Astrocyte (in vitro differentiated cells and primary cell): ENCODE results near the gene ANKRD39. TPM values are rescaled to one million over a fixed set of nuclear protein-coding genes. Genes with fewer than 3 reads are reported as not detected.

Experiments used
- DNase-seq: peaks from one replicate; pipeline ENCODE4 v3.0.0-alpha.2; 2010; ENCODE audit warnings: low read depth
- FAIRE-seq: peaks from 2 replicates; lab custom pipeline; 2011; peaks lifted over from hg19 to GRCh38; lab: Jason Lieb, UNC
- H2AFZ ChIP-seq: 2 replicates; pipeline ENCODE4 v1.6.0; 2012; ENCODE audit warnings: low read depth, low read length, inconsistent platforms
- H3K27ac ChIP-seq: 2 replicates; pipeline ENCODE4 v1.5.1; 2011; ENCODE audit warnings: low read depth, low read length, inconsistent platforms
- H3K27me3 ChIP-seq: 2 replicates; pipeline ENCODE4 v1.6.0; 2011; ENCODE audit warnings: low read length, inconsistent platforms; ENCODE audit not compliant: insufficient read depth
- H3K36me3 ChIP-seq: 2 replicates; pipeline ENCODE4 v1.5.1; 2011; ENCODE audit warnings: low read length, inconsistent platforms; ENCODE audit not compliant: insufficient read depth
- H3K4me1 ChIP-seq: 2 replicates; pipeline ENCODE4 v1.5.1; 2011; ENCODE audit warnings: low read length, inconsistent platforms; ENCODE audit not compliant: insufficient read depth
- H3K4me2 ChIP-seq: 2 replicates; pipeline ENCODE4 v1.6.0; 2012; ENCODE audit warnings: low read length, inconsistent platforms
- H3K4me3 ChIP-seq: 2 replicates; pipeline ENCODE4 v1.5.1; 2011; ENCODE audit warnings: low read depth, mild to moderate bottlenecking, low read length, inconsistent platforms; ENCODE audit not compliant: insufficient read depth
- H3K79me2 ChIP-seq: 2 replicates; pipeline ENCODE4 v1.6.0; 2012; ENCODE audit warnings: mild to moderate bottlenecking, low read length, inconsistent platforms; ENCODE audit not compliant: insufficient read depth
- H3K9ac ChIP-seq: 2 replicates; pipeline ENCODE4 v1.6.0; 2012; ENCODE audit warnings: mild to moderate bottlenecking, low read length, inconsistent platforms
- H3K9me3 ChIP-seq: 2 replicates; pipeline ENCODE4 v1.5.1; 2012; ENCODE audit warnings: low read depth, mild to moderate bottlenecking, low read length, inconsistent platforms; ENCODE audit not compliant: insufficient read depth
- H4K20me1 ChIP-seq: 2 replicates; pipeline ENCODE4 v1.6.0; 2012; ENCODE audit warnings: low read length, inconsistent platforms; ENCODE audit not compliant: insufficient read depth
- H3K27ac Mint-ChIP-seq: one replicate; pipeline ENCODE4 v1.8.0; 2021; ENCODE audit warnings: mild to moderate bottlenecking, mixed read lengths; ENCODE audit not compliant: unreplicated experiment
- H3K27me3 Mint-ChIP-seq: one replicate; pipeline ENCODE4 v1.8.0; 2021; ENCODE audit warnings: low read depth, mixed read lengths; ENCODE audit not compliant: unreplicated experiment
- H3K36me3 Mint-ChIP-seq: one replicate; pipeline ENCODE4 v1.8.0; 2021; ENCODE audit warnings: low read depth, mixed read lengths; ENCODE audit not compliant: unreplicated experiment
- H3K4me1 Mint-ChIP-seq: one replicate; pipeline ENCODE4 v1.8.0; 2021; ENCODE audit warnings: low read depth, mixed read lengths; ENCODE audit not compliant: unreplicated experiment
- H3K4me3 Mint-ChIP-seq: one replicate; pipeline ENCODE4 v1.8.0; 2021; ENCODE audit warnings: mild to moderate bottlenecking, moderate library complexity, mixed read lengths; ENCODE audit not compliant: unreplicated experiment
- H3K9me3 Mint-ChIP-seq: one replicate; pipeline ENCODE4 v1.8.0; 2021; ENCODE audit warnings: mild to moderate bottlenecking, mixed read lengths; ENCODE audit not compliant: unreplicated experiment
- EZH2 ChIP-seq: IDR thresholded peaks from 2 replicates; pipeline ENCODE4 v1.6.1; 2012; ENCODE audit warnings: mild to moderate bottlenecking, low read length, inconsistent platforms; ENCODE audit not compliant: insufficient read depth
- total RNA-seq: library from RNA; stranded (reverse); gene quantifications from 2 replicates; pipeline ENCODE4 v1.2.1, GENCODE V29; 2021
- TF ChIP-seq, protein P1 (sequence below): IDR thresholded peaks from 2 replicates; pipeline ENCODE4 v1.5.1; 2011; ENCODE audit warnings: low read depth, mild to moderate bottlenecking, inconsistent platforms, low read length, moderate library complexity; ENCODE audit not compliant: insufficient read depth

Gene ANKRD39
- total RNA-seq, 1 donor from 2014 or later = 13.7 TPM

DNA sequence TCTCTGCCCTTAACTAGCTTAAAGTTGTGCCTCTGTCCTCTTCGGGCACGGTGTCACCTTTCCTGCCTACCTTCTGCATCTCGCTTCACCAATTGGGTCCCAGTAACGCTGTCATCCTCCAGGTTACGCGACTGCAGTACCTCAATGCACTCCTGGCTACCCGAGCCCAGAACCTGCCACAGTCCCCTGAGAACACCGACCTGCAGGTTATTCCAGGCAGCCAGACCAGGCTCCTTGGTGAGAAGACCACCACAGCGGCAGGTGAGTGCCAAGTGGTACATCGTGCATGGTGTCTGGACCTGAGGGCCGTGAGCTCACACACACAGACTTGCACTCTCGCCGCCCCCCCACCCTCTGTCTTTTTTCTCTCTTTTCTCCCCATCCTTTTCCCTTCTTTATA, 28.9 kb downstream of the ANKRD39 start:
- Histone ChIP-seq H3K79me2 (no peaks in the 10 kb centered on the region), H4K20me1 (peaks cover 11% of the 10 kb centered on the region), H3K4me1 (peaks cover 7% of the 10 kb centered on the region), H3K27ac (no peak overlapping the region), H3K9me3 (no peaks in the 10 kb centered on the region), H2AFZ (no peak overlapping the region), H3K9ac (no peak overlapping the region), H3K4me3 (no peak overlapping the region), H3K27me3 (no peaks in the 10 kb centered on the region), H3K36me3 (no peaks in the 10 kb centered on the region), H3K4me2 (no peak overlapping the region)
- DNase-seq (no peak), FAIRE-seq (no peak)
- H3K4me1 Mint-ChIP-seq = peaks cover 12% of the 10 kb centered on the region
- no peaks in the 10 kb centered on the region for H3K9me3 Mint-ChIP-seq
- no peaks in the 10 kb centered on the region for H3K27me3 Mint-ChIP-seq
- peaks cover 8% of the 10 kb centered on the region for H3K36me3 Mint-ChIP-seq
- H3K27ac Mint-ChIP-seq = no peak overlapping the region
- no peak for TF ChIP-seq EZH2
- TF ChIP-seq, protein P1, sequence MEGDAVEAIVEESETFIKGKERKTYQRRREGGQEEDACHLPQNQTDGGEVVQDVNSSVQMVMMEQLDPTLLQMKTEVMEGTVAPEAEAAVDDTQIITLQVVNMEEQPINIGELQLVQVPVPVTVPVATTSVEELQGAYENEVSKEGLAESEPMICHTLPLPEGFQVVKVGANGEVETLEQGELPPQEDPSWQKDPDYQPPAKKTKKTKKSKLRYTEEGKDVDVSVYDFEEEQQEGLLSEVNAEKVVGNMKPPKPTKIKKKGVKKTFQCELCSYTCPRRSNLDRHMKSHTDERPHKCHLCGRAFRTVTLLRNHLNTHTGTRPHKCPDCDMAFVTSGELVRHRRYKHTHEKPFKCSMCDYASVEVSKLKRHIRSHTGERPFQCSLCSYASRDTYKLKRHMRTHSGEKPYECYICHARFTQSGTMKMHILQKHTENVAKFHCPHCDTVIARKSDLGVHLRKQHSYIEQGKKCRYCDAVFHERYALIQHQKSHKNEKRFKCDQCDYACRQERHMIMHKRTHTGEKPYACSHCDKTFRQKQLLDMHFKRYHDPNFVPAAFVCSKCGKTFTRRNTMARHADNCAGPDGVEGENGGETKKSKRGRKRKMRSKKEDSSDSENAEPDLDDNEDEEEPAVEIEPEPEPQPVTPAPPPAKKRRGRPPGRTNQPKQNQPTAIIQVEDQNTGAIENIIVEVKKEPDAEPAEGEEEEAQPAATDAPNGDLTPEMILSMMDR = no peak
- no peak overlapping the region for H3K4me3 Mint-ChIP-seq

DNA sequence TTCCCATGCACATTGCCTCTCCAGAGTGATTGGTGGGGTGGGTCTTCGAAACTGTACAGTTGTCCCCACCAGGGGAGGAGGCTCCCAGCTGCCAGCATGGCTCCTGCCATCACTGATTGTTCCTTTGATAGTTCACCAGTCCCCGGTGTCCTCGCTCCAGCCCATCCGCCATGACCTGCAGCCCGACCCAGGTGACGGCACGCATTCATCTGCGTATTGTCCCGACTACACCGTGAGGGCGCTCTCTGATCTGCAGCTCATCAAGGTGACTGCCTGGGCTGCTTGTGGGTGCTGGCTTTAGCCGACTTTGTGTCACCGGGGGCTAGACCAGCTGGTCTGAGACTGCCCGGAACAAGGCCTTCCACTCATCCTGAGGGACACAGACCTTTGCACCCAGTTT, 29.4 kb downstream of the ANKRD39 start:
- no peaks in the 10 kb centered on the region for H3K79me2 ChIP-seq
- Mint-ChIP-seq H3K4me1 (peaks cover 10% of the 10 kb centered on the region), H3K9me3 (no peaks in the 10 kb centered on the region), H3K36me3 (peaks cover 8% of the 10 kb centered on the region), H3K27ac (no peak overlapping the region), H3K4me3 (no peak overlapping the region), H3K27me3 (no peaks in the 10 kb centered on the region)
- DNase-seq = no peak
- no peak for FAIRE-seq
- no peak overlapping the region for H3K27ac ChIP-seq
- H3K27me3 ChIP-seq = no peaks in the 10 kb centered on the region
- no peak overlapping the region for H3K9ac ChIP-seq
- H3K4me1 ChIP-seq = peaks cover 7% of the 10 kb centered on the region
- H3K9me3 ChIP-seq = no peaks in the 10 kb centered on the region
- H2AFZ ChIP-seq = no peak overlapping the region
- no peak overlapping the region for H3K4me3 ChIP-seq
- H3K4me2 ChIP-seq = no peak overlapping the region
- TF ChIP-seq, protein P1 = no peak
- no peak for TF ChIP-seq EZH2
- no peaks in the 10 kb centered on the region for H3K36me3 ChIP-seq
- peaks cover 15% of the 10 kb centered on the region for H4K20me1 ChIP-seq

DNA sequence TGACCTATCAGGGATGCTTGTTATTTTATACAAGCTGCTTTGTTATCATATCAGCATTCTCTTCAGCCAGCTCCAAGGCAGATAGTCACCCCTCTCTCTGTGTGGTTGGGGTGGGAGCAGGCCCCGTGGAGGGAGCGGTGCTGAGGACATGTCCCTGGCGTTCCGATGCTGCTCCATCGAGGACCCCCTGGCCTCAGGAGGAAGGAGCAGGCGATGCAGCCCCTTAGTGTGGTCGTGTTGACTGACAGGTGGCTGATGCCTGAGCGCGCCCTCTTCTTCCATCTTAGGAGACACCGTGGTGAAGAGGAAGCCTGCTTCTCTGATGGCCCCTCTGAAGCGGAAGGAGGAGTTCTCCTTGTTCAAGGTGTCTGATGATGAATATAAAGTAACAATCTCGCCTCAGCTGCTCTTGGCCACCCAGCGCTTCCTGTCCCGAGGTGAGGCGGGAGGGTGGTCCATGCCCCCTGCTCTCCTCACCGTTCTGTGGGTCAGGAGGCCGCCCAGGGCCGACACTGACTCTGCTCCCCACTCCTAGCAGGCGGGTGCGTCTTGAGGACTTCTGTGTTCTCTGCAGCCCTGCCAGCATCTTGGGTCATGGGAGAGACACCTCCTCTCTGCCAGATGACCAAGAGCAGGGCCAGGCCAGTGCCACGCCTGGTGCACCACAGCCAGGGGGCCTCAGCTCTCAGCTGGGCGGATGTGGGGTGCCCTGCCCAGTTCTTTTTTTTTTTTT, 31.1 kb downstream of the ANKRD39 start:
- Mint-ChIP-seq H3K9me3 (no peaks in the 10 kb centered on the region), H3K27me3 (peaks cover 3% of the 10 kb centered on the region), H3K4me1 (peaks cover 4% of the 10 kb centered on the region), H3K4me3 (no peak overlapping the region), H3K36me3 (peaks cover 8% of the 10 kb centered on the region), H3K27ac (no peak overlapping the region)
- DNase-seq (no peak), FAIRE-seq (no peak)
- Histone ChIP-seq H3K4me2 (no peak overlapping the region), H3K79me2 (peaks cover 3% of the 10 kb centered on the region), H3K4me1 (peaks cover 3% of the 10 kb centered on the region), H3K4me3 (no peak overlapping the region), H3K9ac (no peak overlapping the region), H3K36me3 (no peaks in the 10 kb centered on the region), H4K20me1 (peaks cover 22% of the 10 kb centered on the region), H3K9me3 (no peaks in the 10 kb centered on the region), H2AFZ (no peak overlapping the region), H3K27ac (no peak overlapping the region), H3K27me3 (no peaks in the 10 kb centered on the region)
- TF ChIP-seq EZH2 = no peak
- TF ChIP-seq, protein P1 = no peak
